Breast epithelium (tissue), 4 donors: ENCODE results near the gene PIK3R1. TPM values are rescaled to one million over a fixed set of nuclear protein-coding genes. Genes with fewer than 3 reads are reported as not detected.
A peak's percentile ranks its signal among the peaks of the same experiment; 100 is the strongest.

Experiments
- DNase-seq, 2 donors: peaks; one replicate each; pipeline ENCODE4 v3.0.0-alpha.2; 2019; ENCODE audit warnings: low spot score in 2 of 2
- H3K27ac ChIP-seq, 2 donors: fragments of 200-600 bp; sonication (generic) in 1 of 2; one replicate each; pipeline ENCODE4 v1.5.1; 2016 to 2019; ENCODE audit warnings: mild to moderate bottlenecking in 1 of 2
- H3K27me3 ChIP-seq, 2 donors: fragments of 200-600 bp; sonication (generic) in 1 of 2; one replicate each; pipeline versions ENCODE4 v1.5.1 to v1.6.0; 2017 to 2019; ENCODE audit warnings: control low read depth in 1 of 2, mild to moderate bottlenecking in 1 of 2
- H3K36me3 ChIP-seq: fragments of 200-600 bp; one replicate; pipeline ENCODE4 v1.5.1; 2019
- H3K4me1 ChIP-seq, 2 donors: fragments of 200-600 bp; sonication (generic); one replicate each; pipeline ENCODE4 v1.5.1; 2016 to 2019; ENCODE audit warnings: control low read depth in 1 of 2
- H3K4me3 ChIP-seq, 3 donors: fragments of 200-600 bp; sonication (generic); 1 replicate in 2 of 3; 2 replicates in 1 of 3; pipeline ENCODE4 v1.5.1; 2016 to 2019; ENCODE audit warnings: mild to moderate bottlenecking in 3 of 3, moderate library complexity in 2 of 3
- H3K9me3 ChIP-seq, 2 donors: fragments of 200-600 bp; sonication (generic) in 1 of 2; one replicate each; pipeline ENCODE4 v1.5.1; 2016 to 2019; ENCODE audit warnings: control low read depth in 1 of 2
- CTCF ChIP-seq, 3 donors: fragments of 450-650 bp; IDR thresholded peaks; one replicate each; pipeline ENCODE4 v1.5.1; 2016 to 2017; ENCODE audit warnings: antibody characterized with exemption in 3 of 3, mild to moderate bottlenecking in 3 of 3, moderate library complexity in 3 of 3
- POLR2A ChIP-seq: fragments of 450-650 bp; IDR thresholded peaks from one replicate; pipeline ENCODE4 v1.6.1; 2016; ENCODE audit warnings: antibody characterized with exemption, mild to moderate bottlenecking, moderate library complexity
- POLR2AphosphoS5 ChIP-seq, 3 donors: sonication (generic); formaldehyde crosslinking; IDR thresholded peaks; one replicate each; pipeline ENCODE4 v1.6.1; 2017; ENCODE audit warnings: antibody characterized with exemption in 3 of 3
- intact Hi-C: fragments of 100-400 bp; cut with DNase I; formaldehyde crosslinking; loops from one replicate; pipeline ENCODE4 v1.15.1; 2023; ENCODE audit warnings: low total_unique reads
- total RNA-seq, 3 donors: library from RNA; depleted of rRNA; stranded (reverse); fragments of >200 nt; gene quantifications; one replicate each; pipeline ENCODE4 v1.1.0, GENCODE V29; 2016

The PIK3R1 gene
- total RNA-seq, 3 donors from 2014 or later: 193 to 429 (median 275) TPM

- peak overlapping the region in 1 of 3 donors; percentile 9 for H3K4me3 ChIP-seq
- no peaks in the 10 kb centered on the region for H3K27me3 ChIP-seq
- H3K4me1 ChIP-seq: peaks cover 13 to 28% of the 10 kb centered on the region in 2 donors
- no peaks in the 10 kb centered on the region for H3K9me3 ChIP-seq
- intact Hi-C loops: no loop called here
- no peak for DNase-seq
- H3K27ac ChIP-seq: peak overlapping the region; percentile 76 to 84
- H3K36me3 ChIP-seq: no peaks in the 10 kb centered on the region
- TF ChIP-seq POLR2A (no peak), CTCF (IDR thresholded peaks at IDR 0.05) (no peak), POLR2AphosphoS5 (IDR thresholded peaks at IDR 0.05) (no peak)
These were observed 49.8 kb downstream of the PIK3R1 start for GRCh38 chr5:68265347-68265746.

- Histone ChIP-seq H3K4me1 (peaks cover 13 to 34% of the 10 kb centered on the region in 2 donors), H3K9me3 (no peaks in the 10 kb centered on the region), H3K36me3 (no peaks in the 10 kb centered on the region), H3K27ac (peak overlapping the region; percentile 76 to 84), H3K4me3 (no peak overlapping the region), H3K27me3 (no peaks in the 10 kb centered on the region)
- no peak for DNase-seq
- intact Hi-C loops: no loop called here
- no peak for TF ChIP-seq POLR2A
- no peak for TF ChIP-seq CTCF (IDR thresholded peaks at IDR 0.05)
- TF ChIP-seq POLR2AphosphoS5 (IDR thresholded peaks at IDR 0.05): no peak
These were observed 50.4 kb downstream of the PIK3R1 start for GRCh38 chr5:68265822-68266395.

GRCh38 chr5:68266457-68266856 lies 50.9 kb downstream of the PIK3R1 start:
- no peaks in the 10 kb centered on the region for H3K36me3 ChIP-seq
- H3K27me3 ChIP-seq: no peaks in the 10 kb centered on the region
- intact Hi-C loops: no loop called here
- H3K27ac ChIP-seq: peak overlapping the region; percentile 76 to 84
- peaks cover 13 to 39% of the 10 kb centered on the region in 2 donors for H3K4me1 ChIP-seq
- no peak for DNase-seq
- no peak for TF ChIP-seq POLR2A
- TF ChIP-seq POLR2AphosphoS5 (IDR thresholded peaks at IDR 0.05): no peak
- no peak for TF ChIP-seq CTCF (IDR thresholded peaks at IDR 0.05)
- no peaks in the 10 kb centered on the region for H3K9me3 ChIP-seq
- peak overlapping the region in 1 of 3 donors; percentile 6 for H3K4me3 ChIP-seq

- H3K36me3 ChIP-seq: no peaks in the 10 kb centered on the region
- H3K27me3 ChIP-seq: no peaks in the 10 kb centered on the region
- no peaks in the 10 kb centered on the region for H3K9me3 ChIP-seq
- H3K4me1 ChIP-seq: peaks cover 13 to 41% of the 10 kb centered on the region in 2 donors
- intact Hi-C loops: no loop called here
- peak overlapping the region in 1 of 3 donors; percentile 6 for H3K4me3 ChIP-seq
- no peak for TF ChIP-seq POLR2A
- no peak for TF ChIP-seq CTCF (IDR thresholded peaks at IDR 0.05)
- TF ChIP-seq POLR2AphosphoS5 (IDR thresholded peaks at IDR 0.05): no peak
- H3K27ac ChIP-seq: peak overlapping the region; percentile 76 to 84
- DNase-seq: no peak
These were observed 51.5 kb downstream of the PIK3R1 start for GRCh38 chr5:68267066-68267465.

- Histone ChIP-seq H3K36me3 (no peaks in the 10 kb centered on the region), H3K9me3 (no peaks in the 10 kb centered on the region), H3K4me1 (peaks cover 13 to 49% of the 10 kb centered on the region in 2 donors), H3K27me3 (no peaks in the 10 kb centered on the region), H3K27ac (peak overlapping the region; percentile 27 to 76), H3K4me3 (peak overlapping the region in 1 of 3 donors; percentile 17)
- TF ChIP-seq POLR2A (no peak), POLR2AphosphoS5 (IDR thresholded peaks at IDR 0.05) (no peak), CTCF (IDR thresholded peaks at IDR 0.05) (no peak)
- no peak for DNase-seq
- intact Hi-C loops: no loop called here
These were observed 52.7 kb downstream of the PIK3R1 start for GRCh38 chr5:68268101-68268851.
